Stimulated activated naive CD8-positive, alpha-beta T cell treated with anti-CD3 and anti-CD28 coated beads, Interleukin-15, amount 100 ng/mL, for 72 hours (primary cell): Measurements from ENCODE around the gene MYRFL.

ENCODE experiments used
- ATAC-seq: fragments of 150-1000 bp; cut with Tn5 transposase; 2 replicates; pipeline ENCODE4 v1.10.0; 2021; ENCODE audit warnings: mild to moderate bottlenecking, moderate library complexity
- DNase-seq, 2 donors: peaks; one replicate each; pipeline ENCODE4 v3.0.0; 2021 to 2022
- H3K27ac Mint-ChIP-seq, 2 donors: one replicate each; pipeline ENCODE4 v1.8.0; 2022; ENCODE audit warnings: mild to moderate bottlenecking in 2 of 2, mixed read lengths in 2 of 2, moderate library complexity in 2 of 2
- H3K27me3 Mint-ChIP-seq: one replicate; pipeline ENCODE4 v1.8.0; 2022; ENCODE audit warnings: mixed read lengths
- H3K4me1 Mint-ChIP-seq: one replicate; pipeline ENCODE4 v1.8.0; 2022; ENCODE audit warnings: mild to moderate bottlenecking, mixed read lengths
- H3K4me3 Mint-ChIP-seq, 2 donors: one replicate each; pipeline ENCODE4 v1.8.0; 2022; ENCODE audit warnings: mild to moderate bottlenecking in 2 of 2, mixed read lengths in 2 of 2, moderate library complexity in 1 of 2
- H3K9me3 Mint-ChIP-seq, 2 donors: one replicate each; pipeline ENCODE4 v1.8.0; 2022; ENCODE audit warnings: mixed read lengths in 2 of 2

The MYRFL gene

GRCh38 chr12:69996722-69997121, 171.7 kb downstream of the MYRFL start:
- Mint-ChIP-seq H3K9me3 (peaks cover 0 to 4% of the 10 kb centered on the region in 2 donors), H3K27me3 (no peaks in the 10 kb centered on the region), H3K4me1 (no peaks in the 10 kb centered on the region), H3K4me3 (no peak overlapping the region), H3K27ac (no peak overlapping the region)
- DNase-seq, result no peak
- no peak for ATAC-seq

GRCh38 chr12:69998011-69998410, 173.0 kb downstream of the MYRFL start:
- Mint-ChIP-seq H3K27me3 (peaks cover 5% of the 10 kb centered on the region), H3K4me3 (no peak overlapping the region), H3K27ac (peak overlapping the region in 1 of 2 donors; percentile 29), H3K4me1 (no peaks in the 10 kb centered on the region), H3K9me3 (no peaks in the 10 kb centered on the region)
- ATAC-seq (no peak), DNase-seq (no peak)

- Mint-ChIP-seq H3K27me3 (peaks cover 7% of the 10 kb centered on the region), H3K9me3 (no peaks in the 10 kb centered on the region), H3K27ac (no peak overlapping the region), H3K4me1 (no peaks in the 10 kb centered on the region), H3K4me3 (no peak overlapping the region)
- DNase-seq (no peak), ATAC-seq (no peak)
Observed at GRCh38 chr12:69998922-69999321, 173.9 kb downstream of the MYRFL start.

GRCh38 chr12:69999561-69999960, 174.5 kb downstream of the MYRFL start:
- Mint-ChIP-seq H3K27ac (no peak overlapping the region), H3K4me1 (no peaks in the 10 kb centered on the region), H3K9me3 (no peaks in the 10 kb centered on the region), H3K4me3 (no peak overlapping the region), H3K27me3 (peaks cover 7% of the 10 kb centered on the region)
- ATAC-seq (no peak), DNase-seq (no peak)

GRCh38 chr12:70002097-70002911, 177.3 kb downstream of the MYRFL start:
- DNase-seq, result no peak

GRCh38 chr12:70002912-70003255, 177.9 kb downstream of the MYRFL start:
- no peak for DNase-seq
- ATAC-seq, result no peak
- Mint-ChIP-seq H3K9me3 (peaks cover 4 to 18% of the 10 kb centered on the region in 2 donors), H3K27me3 (peaks cover 7% of the 10 kb centered on the region), H3K27ac (no peak overlapping the region), H3K4me3 (no peak overlapping the region), H3K4me1 (no peaks in the 10 kb centered on the region)

More at GRCh38 chr12:70002097-70002911, 177.3 kb downstream of the MYRFL start:
- H3K4me1 Mint-ChIP-seq, result no peaks in the 10 kb centered on the region
- ATAC-seq, result no peak
- H3K9me3 Mint-ChIP-seq, result peaks cover 4 to 12% of the 10 kb centered on the region in 2 donors
- H3K27ac Mint-ChIP-seq, result no peak overlapping the region
- H3K27me3 Mint-ChIP-seq, result peaks cover 7% of the 10 kb centered on the region
- H3K4me3 Mint-ChIP-seq, result no peak overlapping the region

- no peak for ATAC-seq
- Mint-ChIP-seq H3K27me3 (peaks cover 22% of the 10 kb centered on the region), H3K9me3 (peaks cover 16 to 47% of the 10 kb centered on the region in 2 donors), H3K4me3 (no peak overlapping the region), H3K27ac (no peak overlapping the region), H3K4me1 (no peaks in the 10 kb centered on the region)
- no peak for DNase-seq
Observed at GRCh38 chr12:70005864-70006618, 181.0 kb downstream of the MYRFL start.

GRCh38 chr12:70006619-70006973, 181.6 kb downstream of the MYRFL start:
- Mint-ChIP-seq H3K9me3 (peaks cover 16 to 52% of the 10 kb centered on the region in 2 donors), H3K27me3 (peaks cover 23% of the 10 kb centered on the region), H3K4me3 (no peak overlapping the region), H3K4me1 (no peaks in the 10 kb centered on the region), H3K27ac (no peak overlapping the region)
- DNase-seq (no peak), ATAC-seq (no peak)

- no peak overlapping the region for H3K4me3 Mint-ChIP-seq
Observed at GRCh38 chr12:70007687-70008086, 182.7 kb downstream of the MYRFL start.

More at GRCh38 chr12:70007687-70008086, 182.7 kb downstream of the MYRFL start:
- no peak for DNase-seq
- ATAC-seq, result no peak
- H3K27ac Mint-ChIP-seq, result no peak overlapping the region
- no peaks in the 10 kb centered on the region for H3K4me1 Mint-ChIP-seq
- H3K27me3 Mint-ChIP-seq, result peaks cover 21% of the 10 kb centered on the region
- peaks cover 16 to 54% of the 10 kb centered on the region in 2 donors for H3K9me3 Mint-ChIP-seq
